ENCODE data around the gene POLR1F. TPM values are rescaled to one million over a fixed set of nuclear protein-coding genes. Genes with fewer than 3 reads are reported as not detected.

POLR1F gene, protein sequence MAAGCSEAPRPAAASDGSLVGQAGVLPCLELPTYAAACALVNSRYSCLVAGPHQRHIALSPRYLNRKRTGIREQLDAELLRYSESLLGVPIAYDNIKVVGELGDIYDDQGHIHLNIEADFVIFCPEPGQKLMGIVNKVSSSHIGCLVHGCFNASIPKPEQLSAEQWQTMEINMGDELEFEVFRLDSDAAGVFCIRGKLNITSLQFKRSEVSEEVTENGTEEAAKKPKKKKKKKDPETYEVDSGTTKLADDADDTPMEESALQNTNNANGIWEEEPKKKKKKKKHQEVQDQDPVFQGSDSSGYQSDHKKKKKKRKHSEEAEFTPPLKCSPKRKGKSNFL
- total RNA-seq, result 51.3 and 55.9 TPM in 2 replicates

DNA sequence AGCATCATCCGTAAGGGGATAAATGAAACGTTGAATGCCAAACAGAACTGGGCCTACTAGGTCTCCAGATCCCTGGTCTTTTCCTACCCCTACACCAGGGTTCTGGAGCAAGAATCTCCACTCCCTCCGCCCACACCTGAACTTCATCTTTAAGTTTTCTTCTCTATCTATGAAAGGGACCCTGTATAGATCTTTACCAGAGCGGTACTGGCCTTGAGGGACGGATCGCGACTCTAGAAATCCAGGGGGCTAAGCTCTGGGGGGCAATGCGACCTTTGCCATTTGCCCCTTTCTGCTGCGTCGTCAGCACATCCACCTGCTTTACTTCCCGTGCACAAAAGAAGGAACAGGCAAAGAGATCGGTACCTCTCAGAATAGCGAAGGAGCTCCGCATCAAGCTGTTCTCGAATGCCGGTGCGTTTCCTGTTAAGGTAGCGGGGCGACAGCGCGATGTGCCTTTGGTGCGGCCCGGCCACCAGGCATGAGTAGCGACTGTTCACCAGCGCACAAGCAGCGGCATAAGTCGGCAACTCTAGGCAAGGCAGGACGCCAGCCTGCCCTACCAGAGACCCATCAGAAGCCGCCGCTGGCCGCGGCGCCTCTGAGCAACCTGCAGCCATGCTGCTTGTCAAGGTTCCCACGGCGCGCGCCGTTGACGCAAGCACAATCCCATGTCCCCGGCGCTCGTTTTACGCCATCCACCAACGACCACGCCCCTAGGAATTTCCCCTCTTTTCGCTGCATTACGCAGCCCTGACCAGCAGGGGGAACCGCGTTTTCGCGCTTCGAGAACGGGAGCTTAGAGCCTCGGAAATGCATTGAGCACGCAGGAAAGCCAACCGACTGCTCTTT, at the start of gene POLR1F:
Gene POLR1F (minus strand): TSS at position 641 of the 852 bp plus-strand sequence. CDS start 21 bp downstream, at position 620.

Small RNA genes lying within 50 kb of the gene (small RNA-seq; reads per million reads assigned to genes)
- 1.3 reads per million, percentile 30 among the genes with 10 or more reads in this experiment for gene MIR3146

Other genes starting within 250 kb of the POLR1F start
- gene TMEM196, start 64.6 kb upstream of the POLR1F start, total RNA-seq, result not detected in 2 replicates

Measured in thoracic aorta endothelial cell (primary cell).